ENCODE data around the gene CLASP1.

CLASP1 gene

DNA sequence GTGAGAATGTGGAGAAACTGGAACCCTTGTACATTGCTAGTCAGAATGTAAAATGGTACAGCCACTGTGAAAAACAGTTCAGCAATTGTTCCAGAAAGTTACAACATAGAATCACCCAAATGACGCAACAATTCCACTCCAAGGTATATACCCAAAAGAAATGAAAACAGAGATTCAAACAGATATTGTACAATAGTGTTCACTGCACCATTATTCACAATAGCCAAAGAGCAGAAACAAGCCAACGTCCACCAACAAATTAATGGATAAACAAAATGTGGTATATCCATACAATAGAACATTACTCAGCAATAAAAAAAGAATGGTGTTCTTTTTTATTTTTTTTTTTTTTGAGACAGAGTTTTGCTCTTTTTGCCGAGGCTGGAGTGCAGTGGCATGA lies 10.9 kb downstream of the CLASP1 start:
- H3K4me3 ChIP-seq (replicated peaks in 1 of 2; ENCODE audit: low read depth in 2 of 2, low read length in 2 of 2) = no peak overlapping the region
- DNase-seq (ENCODE audit: low read depth in 2 of 2) = peak; percentile 33 to 72
- TF ChIP-seq, protein P1, sequence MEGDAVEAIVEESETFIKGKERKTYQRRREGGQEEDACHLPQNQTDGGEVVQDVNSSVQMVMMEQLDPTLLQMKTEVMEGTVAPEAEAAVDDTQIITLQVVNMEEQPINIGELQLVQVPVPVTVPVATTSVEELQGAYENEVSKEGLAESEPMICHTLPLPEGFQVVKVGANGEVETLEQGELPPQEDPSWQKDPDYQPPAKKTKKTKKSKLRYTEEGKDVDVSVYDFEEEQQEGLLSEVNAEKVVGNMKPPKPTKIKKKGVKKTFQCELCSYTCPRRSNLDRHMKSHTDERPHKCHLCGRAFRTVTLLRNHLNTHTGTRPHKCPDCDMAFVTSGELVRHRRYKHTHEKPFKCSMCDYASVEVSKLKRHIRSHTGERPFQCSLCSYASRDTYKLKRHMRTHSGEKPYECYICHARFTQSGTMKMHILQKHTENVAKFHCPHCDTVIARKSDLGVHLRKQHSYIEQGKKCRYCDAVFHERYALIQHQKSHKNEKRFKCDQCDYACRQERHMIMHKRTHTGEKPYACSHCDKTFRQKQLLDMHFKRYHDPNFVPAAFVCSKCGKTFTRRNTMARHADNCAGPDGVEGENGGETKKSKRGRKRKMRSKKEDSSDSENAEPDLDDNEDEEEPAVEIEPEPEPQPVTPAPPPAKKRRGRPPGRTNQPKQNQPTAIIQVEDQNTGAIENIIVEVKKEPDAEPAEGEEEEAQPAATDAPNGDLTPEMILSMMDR (IDR thresholded peaks at IDR 0.05; ENCODE audit: low read depth, low read length) = no peak

GRCh38 chr2:121635371-121635770 lies 13.9 kb downstream of the CLASP1 start:
- peak; percentile 35 to 55 for DNase-seq (ENCODE audit: low read depth in 2 of 2)
- TF ChIP-seq, protein P1 (IDR thresholded peaks at IDR 0.05; ENCODE audit: low read depth, low read length) = no peak
- no peak overlapping the region for H3K4me3 ChIP-seq (replicated peaks in 1 of 2; ENCODE audit: low read depth in 2 of 2, low read length in 2 of 2)

GRCh38 chr2:121634354-121635307 lies 14.6 kb downstream of the CLASP1 start:
- peak in 1 of 2 donors; percentile 36 for DNase-seq (ENCODE audit: low read depth in 2 of 2)
- TF ChIP-seq, protein P1 (IDR thresholded peaks at IDR 0.05; ENCODE audit: low read depth, low read length) = no peak
- no peak overlapping the region for H3K4me3 ChIP-seq (replicated peaks in 1 of 2; ENCODE audit: low read depth in 2 of 2, low read length in 2 of 2)

DNA sequence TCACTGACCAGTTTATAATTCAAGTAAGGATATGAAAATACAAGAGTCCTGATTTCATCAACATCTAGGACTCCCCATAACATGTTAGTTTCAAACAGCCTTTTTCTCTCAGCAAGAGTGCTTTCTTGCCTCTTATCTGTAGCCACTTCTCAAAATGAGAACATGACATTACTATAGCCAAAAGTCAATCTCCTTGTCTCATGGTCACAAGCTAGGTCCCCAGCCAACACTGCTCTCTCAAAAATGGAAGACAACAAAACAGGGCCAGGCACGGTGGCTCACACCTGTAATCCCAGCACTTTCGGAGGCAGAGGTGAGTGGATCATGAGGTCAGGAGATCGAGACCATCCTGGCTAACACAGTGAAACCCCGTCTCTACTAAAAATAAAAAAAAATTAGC lies 15.8 kb downstream of the CLASP1 start:
- DNase-seq (ENCODE audit: low read depth in 2 of 2) = no peak
- TF ChIP-seq, protein P1 (IDR thresholded peaks at IDR 0.05; ENCODE audit: low read depth, low read length) = no peak
- H3K4me3 ChIP-seq (replicated peaks in 1 of 2; ENCODE audit: low read depth in 2 of 2, low read length in 2 of 2) = no peak overlapping the region

GRCh38 chr2:121627525-121628050 lies 21.7 kb downstream of the CLASP1 start:
- peak; percentile 15 to 52 for DNase-seq (ENCODE audit: low read depth in 2 of 2)
- H3K4me3 ChIP-seq (replicated peaks in 1 of 2; ENCODE audit: low read depth in 2 of 2, low read length in 2 of 2) = no peak overlapping the region
- TF ChIP-seq, protein P1 (IDR thresholded peaks at IDR 0.05; ENCODE audit: low read depth, low read length) = no peak

- TF ChIP-seq, protein P1 (IDR thresholded peaks at IDR 0.05; ENCODE audit: low read depth, low read length) = no peak
- peak; percentile 93 to 95 for DNase-seq (ENCODE audit: low read depth in 2 of 2)
- no peak overlapping the region for H3K4me3 ChIP-seq (replicated peaks in 1 of 2; ENCODE audit: low read depth in 2 of 2, low read length in 2 of 2)
Observed at GRCh38 chr2:121626777-121627524, 22.3 kb downstream of the CLASP1 start.

Data from cardiac fibroblast (primary cell).